ENCODE measurements around the gene GCG.

Gene GCG

GRCh38 chr2:162106746-162107145 lies 45.3 kb downstream of the GCG start:
- Histone ChIP-seq H3K27me3 (no peaks in the 10 kb centered on the region), H3K36me3 (no peaks in the 10 kb centered on the region), H3K4me1 (no peaks in the 10 kb centered on the region), H3K4me3 (ENCODE audit: low read depth, low read length) (no peak overlapping the region), H3K9me3 (no peaks in the 10 kb centered on the region)
- TF ChIP-seq, protein P1, sequence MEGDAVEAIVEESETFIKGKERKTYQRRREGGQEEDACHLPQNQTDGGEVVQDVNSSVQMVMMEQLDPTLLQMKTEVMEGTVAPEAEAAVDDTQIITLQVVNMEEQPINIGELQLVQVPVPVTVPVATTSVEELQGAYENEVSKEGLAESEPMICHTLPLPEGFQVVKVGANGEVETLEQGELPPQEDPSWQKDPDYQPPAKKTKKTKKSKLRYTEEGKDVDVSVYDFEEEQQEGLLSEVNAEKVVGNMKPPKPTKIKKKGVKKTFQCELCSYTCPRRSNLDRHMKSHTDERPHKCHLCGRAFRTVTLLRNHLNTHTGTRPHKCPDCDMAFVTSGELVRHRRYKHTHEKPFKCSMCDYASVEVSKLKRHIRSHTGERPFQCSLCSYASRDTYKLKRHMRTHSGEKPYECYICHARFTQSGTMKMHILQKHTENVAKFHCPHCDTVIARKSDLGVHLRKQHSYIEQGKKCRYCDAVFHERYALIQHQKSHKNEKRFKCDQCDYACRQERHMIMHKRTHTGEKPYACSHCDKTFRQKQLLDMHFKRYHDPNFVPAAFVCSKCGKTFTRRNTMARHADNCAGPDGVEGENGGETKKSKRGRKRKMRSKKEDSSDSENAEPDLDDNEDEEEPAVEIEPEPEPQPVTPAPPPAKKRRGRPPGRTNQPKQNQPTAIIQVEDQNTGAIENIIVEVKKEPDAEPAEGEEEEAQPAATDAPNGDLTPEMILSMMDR (IDR thresholded peaks at IDR 0.05; ENCODE audit: low read depth, low read length): no peak
- DNase-seq: no peak

GRCh38 chr2:162106146-162106551 lies 45.9 kb downstream of the GCG start:
- Histone ChIP-seq H3K27me3 (no peaks in the 10 kb centered on the region), H3K4me1 (no peaks in the 10 kb centered on the region), H3K4me3 (ENCODE audit: low read depth, low read length) (no peak overlapping the region), H3K9me3 (no peaks in the 10 kb centered on the region), H3K36me3 (no peaks in the 10 kb centered on the region)
- no peak for DNase-seq
- TF ChIP-seq, protein P1 (IDR thresholded peaks at IDR 0.05; ENCODE audit: low read depth, low read length): no peak

GRCh38 chr2:162103443-162104009 lies 48.5 kb downstream of the GCG start:
- Histone ChIP-seq H3K9me3 (no peaks in the 10 kb centered on the region), H3K4me1 (no peaks in the 10 kb centered on the region), H3K4me3 (ENCODE audit: low read depth, low read length) (no peak overlapping the region), H3K36me3 (no peaks in the 10 kb centered on the region), H3K27me3 (no peaks in the 10 kb centered on the region)
- TF ChIP-seq, protein P1 (IDR thresholded peaks at IDR 0.05; ENCODE audit: low read depth, low read length): no peak
- peak; percentile 9 for DNase-seq

DNA sequence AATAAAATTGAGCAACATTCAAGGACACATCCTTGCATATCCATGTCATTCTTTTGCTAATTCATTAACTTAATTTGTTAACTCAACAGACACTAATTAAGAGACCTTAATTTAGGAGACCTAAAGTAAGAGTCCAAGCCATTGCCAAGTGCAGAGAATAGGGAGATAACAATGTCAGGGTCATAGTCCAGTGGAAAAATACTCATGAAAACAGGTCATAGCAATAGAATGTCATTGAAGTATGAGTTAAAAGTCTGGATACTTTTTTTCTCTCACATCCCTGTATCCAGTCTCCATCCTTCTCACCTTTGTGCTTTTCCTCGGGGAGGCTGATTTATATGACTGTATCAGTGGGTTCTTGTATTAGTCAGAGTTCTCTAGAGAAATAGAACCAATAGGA lies 51.5 kb downstream of the GCG start:
- no peak for DNase-seq
- H3K27me3 ChIP-seq: no peaks in the 10 kb centered on the region
- no peaks in the 10 kb centered on the region for H3K4me1 ChIP-seq

DNA sequence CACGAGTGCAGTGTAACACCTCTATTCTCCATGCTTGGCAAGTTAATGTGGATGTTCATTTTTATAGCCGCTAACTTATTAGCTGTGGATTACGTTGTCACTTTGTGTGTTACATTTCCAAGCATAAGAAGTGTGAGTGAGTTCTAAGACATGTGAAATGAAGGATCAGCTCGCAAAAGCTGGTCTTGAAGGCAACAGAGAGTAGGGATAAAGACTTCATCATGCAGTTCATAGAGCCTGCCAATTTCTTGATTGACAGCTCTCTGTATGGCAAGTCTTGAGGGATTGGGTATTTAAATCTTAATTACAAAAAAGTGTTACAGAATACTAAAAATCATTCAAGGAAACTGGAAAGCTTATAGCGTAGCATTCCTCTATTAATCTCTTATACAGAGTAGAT lies 52.2 kb downstream of the GCG start:
- no peak for DNase-seq
- Histone ChIP-seq H3K9me3 (no peaks in the 10 kb centered on the region), H3K36me3 (no peaks in the 10 kb centered on the region), H3K4me1 (no peaks in the 10 kb centered on the region), H3K27me3 (no peaks in the 10 kb centered on the region), H3K4me3 (ENCODE audit: low read depth, low read length) (no peak overlapping the region)
- TF ChIP-seq, protein P1 (IDR thresholded peaks at IDR 0.05; ENCODE audit: low read depth, low read length): no peak

More for the DNA sequence above, 51.5 kb downstream of the GCG start:
- TF ChIP-seq, protein P1 (IDR thresholded peaks at IDR 0.05; ENCODE audit: low read depth, low read length): no peak
- H3K36me3 ChIP-seq: no peaks in the 10 kb centered on the region
- no peak overlapping the region for H3K4me3 ChIP-seq (ENCODE audit: low read depth, low read length)
- H3K9me3 ChIP-seq: no peaks in the 10 kb centered on the region
